Globus pallidus (tissue), 1 donor: ENCODE data around the gene IL4R.
"Not testable (repeated sequence)": the region's sequence is repeated elsewhere in the genome, so short reads cannot be mapped to it uniquely, and the experiment has no call there.

Source experiments
- DNase-seq: peaks from one replicate; pipeline ENCODE4 v3.0.0-alpha.2; 2015; ENCODE audit warnings: low spot score

IL4R gene

DNA sequence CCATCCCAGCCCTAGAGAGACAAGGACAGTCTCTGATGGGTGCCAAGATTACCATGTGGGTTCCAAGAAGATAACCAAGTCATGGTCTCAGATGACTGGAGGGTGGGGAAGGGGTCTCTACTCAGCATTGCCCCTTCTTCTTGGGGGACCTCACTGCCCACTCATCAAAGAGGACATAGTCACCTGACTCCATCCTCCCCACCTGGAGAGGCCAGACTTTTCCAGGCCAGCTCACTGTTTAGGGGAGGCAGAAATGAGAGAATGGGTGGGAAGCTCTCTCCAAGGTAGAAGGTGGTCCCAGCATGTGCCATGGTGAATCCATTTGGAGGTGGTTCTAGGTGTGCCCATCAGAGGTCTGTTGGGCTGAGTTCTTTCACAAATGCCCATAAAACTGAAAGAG is 67.5 kb downstream of the IL4R start:
- DNase-seq = no peak

GRCh38 chr16:27381974-27382855 is 68.4 kb downstream of the IL4R start:
- DNase-seq = no peak

DNA sequence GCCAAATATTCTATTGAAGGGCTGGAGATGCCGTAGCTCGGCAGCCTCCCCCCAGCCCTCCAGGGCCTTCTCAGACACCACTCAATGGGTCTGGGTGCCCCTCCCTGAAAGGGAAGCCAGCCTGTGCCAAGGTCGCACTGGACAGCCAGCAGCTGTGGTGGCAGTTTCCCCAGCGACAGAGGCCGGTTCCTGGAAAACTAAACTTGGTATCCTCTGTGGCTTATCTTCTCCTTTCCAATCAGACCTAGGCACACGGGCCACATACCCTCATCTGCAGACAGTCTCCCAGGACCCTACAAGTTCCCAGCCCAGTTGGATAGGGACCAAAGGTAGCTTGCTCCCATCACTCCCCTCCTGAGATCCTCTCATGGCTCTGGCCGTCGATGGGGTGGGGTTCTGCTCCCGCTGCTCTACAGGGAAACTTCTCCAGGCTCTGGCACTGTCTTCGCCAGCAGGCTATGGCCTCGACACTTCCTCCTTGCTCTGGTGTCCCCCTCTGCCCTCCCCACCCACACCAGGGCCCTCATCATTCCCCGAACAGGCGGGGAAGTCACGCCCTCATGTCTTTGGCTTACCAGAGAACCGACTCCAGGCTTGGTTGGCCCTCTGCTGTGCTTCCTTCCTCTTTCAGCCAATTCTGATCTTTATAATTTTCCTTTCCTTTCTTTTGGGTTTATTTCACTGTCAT is 69.9 kb downstream of the IL4R start:
- no peak for DNase-seq

- DNase-seq = no peak
These were observed 70.7 kb downstream of the IL4R start for GRCh38 chr16:27384425-27384824.

GRCh38 chr16:27385398-27385797 is 71.6 kb downstream of the IL4R start:
- DNase-seq = no peak

GRCh38 chr16:27386674-27387073 is 72.9 kb downstream of the IL4R start:
- DNase-seq = no peak

DNA sequence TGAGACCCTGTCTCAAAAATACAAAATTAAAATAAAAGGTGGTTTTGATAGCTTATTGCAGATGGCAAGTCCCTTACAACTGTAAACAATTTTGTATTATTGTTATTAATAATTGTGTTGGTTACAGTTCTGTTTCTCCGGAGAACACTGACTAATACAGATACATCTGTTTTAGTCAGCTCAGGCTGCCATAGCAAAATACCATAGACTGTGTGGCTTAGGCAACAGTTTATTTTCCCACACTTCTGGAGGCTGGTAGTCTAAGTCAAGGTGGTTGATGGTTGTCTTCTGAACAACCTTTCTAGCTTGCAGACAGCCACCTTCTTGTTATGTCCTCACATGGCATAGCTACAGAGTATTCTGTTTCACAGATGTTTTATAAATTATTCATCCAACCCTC is 74.0 kb downstream of the IL4R start:
- no peak for DNase-seq

DNA sequence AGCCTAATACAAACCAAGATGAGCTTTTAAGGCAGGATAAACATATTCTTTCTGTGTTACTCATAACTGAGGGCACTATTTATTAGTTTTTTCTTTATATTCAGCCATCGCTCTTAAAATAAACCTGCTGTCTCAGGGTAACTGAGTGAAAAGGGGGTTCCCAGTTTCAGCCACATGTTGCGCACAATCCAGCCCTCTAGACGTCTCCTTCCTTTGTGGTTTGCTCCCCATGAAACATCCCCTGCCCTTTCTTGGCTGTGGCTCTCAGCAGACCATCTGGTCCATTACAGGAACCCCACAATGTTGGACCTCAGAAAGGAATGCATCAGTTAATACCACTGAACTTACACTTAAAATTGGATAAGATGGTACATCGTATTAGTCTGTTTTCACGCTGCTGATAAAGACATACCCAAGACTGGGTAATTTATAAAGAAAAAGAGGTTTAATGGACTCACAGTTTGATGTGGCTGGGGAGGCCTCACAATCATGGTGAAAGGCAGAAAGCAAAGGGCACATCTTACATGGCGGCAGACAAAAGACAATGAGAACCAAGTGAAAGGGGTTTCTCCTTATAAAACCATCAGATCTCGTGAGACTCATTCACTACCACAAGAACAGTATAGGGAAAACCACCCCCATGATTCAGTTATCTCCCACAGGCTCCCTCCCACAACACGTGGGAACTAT is 75.6 kb downstream of the IL4R start:
- DNase-seq = no peak

- DNase-seq = no peak
These were observed 76.4 kb downstream of the IL4R start for GRCh38 chr16:27390151-27390550.

DNA sequence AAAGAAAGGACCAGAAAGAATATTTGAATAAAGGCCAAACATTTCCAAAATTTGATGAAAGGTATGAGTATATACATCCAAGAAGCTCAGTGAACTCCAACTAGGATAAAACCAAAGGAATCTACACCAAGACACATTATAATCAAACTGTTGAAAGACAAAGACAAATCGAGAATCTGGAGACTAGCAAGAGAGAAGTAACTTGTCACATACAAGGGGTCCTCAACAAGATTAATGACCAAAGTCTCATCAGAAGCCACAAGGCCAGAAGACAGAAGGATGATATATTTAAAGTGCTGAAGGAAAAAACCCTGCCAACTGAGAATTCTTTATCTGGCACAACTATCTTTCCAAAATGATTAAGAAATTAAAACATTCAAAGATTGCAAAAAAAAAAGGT is 78.9 kb downstream of the IL4R start:
- no peak for DNase-seq

DNA sequence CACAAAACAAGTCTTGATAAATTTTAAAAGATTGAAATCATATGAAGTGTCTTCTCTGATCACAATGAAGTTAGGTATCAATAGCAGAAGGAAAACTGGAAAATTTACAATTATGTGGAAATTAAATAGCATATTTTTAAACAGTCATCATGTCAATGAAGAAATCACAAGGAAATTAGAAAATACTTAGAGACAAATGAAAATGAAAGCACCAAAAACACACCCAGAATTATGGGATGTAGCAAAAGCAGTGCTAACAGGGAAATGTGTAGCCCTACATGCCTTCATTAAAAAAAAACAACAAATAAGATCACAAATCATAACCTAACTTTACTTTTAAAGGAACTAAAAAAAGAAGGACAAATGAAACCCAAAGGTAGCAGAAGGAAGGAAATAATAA is 80.7 kb downstream of the IL4R start:
- no peak for DNase-seq

DNA sequence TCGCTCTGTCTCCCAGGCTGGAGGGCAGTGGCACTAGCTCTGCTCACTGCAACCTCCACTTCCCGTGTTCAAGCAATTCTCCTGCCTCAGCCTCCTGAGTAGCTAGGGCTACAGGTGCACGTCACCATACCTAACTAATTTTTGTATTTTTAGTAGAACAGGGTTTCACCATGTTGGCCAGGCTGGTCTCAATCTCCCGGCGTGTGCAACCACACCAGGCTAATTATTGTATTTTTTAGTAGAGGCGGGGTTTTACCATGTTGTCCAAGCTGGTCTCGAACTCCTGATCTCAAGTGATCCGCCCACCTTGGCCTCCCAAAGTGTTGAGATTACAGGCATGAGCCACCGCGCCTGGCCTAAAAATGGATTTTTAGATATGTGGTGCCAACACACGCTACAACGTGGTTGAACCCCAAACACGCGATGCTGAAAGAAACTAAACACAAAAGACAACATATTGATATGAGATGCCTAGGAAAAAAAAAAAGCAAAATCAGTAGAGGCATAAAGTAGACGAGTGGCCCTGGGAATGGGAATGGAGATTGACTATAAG is 84.6 kb downstream of the IL4R start:
- DNase-seq = not testable (repeated sequence)

DNA sequence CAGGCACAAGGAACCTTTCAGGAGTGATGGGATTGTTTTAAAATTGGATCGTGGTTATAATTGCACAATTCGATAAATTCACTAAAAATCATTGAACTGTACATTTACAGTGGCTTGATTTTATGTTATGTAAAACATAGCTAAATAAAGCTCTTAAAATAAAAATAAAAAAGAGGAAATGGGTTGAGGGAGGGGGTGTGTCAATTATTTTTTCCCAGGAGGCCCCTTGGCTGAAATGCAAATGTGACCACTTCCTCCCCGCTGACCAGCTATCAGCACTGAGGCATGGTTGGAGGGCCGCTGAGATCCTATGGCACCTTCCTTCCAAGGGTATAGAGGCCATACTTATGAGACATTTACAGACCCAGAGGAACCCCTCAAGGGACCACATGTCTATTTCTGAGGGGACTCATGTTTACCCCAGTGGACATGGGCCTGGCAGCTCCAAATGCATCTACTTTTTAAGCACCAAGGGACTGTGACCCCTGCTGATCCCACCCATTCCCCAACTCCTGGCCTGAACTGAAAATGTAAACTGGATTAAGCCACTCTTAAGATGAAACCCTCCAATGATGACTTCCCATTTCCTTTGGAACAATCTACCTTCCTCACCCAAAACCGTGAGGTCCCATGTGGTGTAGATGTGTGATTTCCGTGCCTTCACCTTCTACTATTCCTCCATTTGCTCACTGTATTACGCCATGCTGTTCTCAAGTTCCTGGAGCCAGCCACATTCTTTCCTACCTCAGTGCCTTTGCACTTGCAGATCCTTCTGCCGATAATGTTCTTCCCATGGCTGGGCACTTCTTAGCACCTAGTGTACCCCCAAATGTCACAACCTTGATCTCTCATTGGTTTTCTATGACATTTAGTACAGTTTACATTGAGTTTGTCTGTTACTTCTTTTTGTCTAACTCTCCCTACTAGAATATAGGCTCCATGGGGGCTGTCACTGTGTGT is 85.4 kb downstream of the IL4R start:
- DNase-seq = no peak

DNA sequence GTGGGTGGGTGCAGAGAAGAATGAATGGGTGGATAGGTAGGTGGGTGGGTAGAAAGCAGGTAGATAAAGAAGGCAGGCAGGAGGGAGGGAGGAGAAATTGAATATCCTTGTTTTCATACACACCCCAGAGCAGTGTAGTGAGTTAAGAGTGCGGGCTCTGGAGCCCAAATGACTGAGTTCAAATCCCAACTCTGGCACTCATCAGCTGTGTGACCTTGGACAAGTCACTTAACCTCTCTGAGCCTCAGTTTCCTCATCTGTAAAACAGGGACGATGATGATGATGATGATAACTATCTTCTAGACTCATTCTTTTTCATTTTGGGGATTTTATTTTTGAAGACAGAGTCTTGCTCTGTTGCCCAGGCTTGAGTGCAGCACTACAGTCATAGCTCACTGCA is 86.2 kb downstream of the IL4R start:
- DNase-seq = no peak

DNA sequence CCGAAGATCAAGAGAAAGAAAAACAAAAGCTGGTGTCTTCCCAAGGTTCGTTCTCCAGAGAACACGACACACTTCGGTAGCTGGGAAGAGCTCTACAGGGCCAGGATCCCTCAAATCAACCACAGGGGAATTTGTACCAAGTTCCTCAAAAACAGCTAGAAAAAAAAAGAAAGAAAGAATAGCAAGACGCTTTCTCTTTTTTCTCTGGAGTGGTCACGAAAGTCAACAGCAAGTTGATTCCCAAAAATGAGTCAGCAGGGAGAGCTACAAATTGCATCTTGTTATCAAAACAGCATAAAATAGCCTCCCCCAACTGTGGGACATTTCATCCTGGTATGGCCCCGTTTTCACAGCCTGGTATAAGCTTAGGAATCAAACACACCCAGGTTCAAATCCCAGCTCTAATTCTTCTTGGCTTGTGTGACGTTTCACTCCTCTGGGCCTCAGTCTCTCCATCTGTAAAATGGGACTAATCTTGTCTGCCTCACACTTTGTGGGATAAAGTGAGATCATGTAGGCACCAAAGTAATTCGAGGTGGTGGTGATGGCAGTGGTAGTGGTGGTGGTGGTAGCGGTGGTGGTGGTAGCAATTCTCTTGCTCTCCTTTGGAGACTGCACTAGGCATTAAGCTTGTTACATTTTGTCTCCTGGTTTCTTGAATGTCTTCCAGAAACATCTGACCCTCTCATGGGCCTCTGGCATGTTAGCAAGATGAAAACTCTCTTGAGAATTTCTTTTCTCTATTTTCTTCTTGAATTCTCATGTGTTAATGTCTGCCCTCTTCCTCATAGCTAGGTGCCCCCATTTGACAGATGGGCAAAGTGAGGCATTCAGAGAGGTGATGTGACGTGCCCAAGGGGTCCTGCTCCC is 87.2 kb downstream of the IL4R start:
- no peak for DNase-seq

- peak; percentile 20 for DNase-seq
These were observed 88.2 kb downstream of the IL4R start, which contains the start of gene IL21R for GRCh38 chr16:27401768-27402568. IL21R (plus strand) TSS chr16:27402174; CDS start chr16:27430072, 27,898 bp downstream.

DNA sequence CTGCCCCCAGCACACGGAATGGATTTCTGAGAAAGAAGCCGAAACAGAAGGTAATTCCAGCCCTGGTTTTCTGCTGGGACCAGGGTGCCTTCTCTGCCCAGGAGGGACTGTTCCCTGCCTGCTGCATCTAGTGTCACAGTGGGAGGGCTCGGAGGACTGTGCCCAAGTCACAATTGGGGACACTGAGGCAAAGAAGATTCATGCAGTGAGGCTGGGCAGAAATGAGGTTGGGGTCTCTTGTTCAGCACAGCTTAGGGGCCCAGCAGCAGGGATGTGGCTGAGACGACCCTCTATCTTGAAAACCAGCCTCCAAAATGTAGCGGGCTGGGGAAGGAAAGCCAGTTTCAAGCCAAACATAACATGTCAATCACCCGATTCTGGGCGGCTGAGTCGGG is 88.8 kb downstream of the IL4R start:
- DNase-seq = no peak

DNA sequence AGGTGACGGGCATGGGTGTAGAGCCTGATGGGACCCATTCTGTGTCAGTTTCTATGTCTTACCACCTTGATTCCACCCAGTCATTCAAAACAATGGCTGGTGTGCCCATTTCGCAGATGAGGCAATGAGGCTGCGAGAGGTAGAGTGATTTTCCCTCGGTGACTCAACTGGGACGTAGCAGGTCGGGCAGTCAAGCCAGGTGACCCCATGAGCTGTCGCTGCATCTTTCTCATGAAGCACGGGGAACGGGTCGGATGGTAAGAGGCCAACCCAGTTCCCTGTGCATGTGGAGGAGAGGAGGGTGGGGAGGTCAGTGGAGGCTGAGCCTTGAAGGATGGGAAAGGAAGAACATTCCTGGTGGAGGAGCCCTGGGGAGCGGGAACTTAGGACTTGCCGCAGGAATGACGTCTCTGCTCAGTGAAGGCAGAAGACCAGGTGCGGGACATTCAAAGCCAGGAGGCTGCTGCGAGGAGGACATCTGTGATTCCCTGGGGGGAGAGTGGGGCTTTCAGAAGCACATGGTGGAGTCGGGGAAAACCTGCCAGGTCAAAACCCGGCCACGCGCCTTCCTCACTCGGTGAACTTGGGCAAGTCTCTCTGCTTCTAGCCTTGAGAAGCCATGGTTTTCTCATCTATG is 89.3 kb downstream of the IL4R start:
- DNase-seq = no peak

DNA sequence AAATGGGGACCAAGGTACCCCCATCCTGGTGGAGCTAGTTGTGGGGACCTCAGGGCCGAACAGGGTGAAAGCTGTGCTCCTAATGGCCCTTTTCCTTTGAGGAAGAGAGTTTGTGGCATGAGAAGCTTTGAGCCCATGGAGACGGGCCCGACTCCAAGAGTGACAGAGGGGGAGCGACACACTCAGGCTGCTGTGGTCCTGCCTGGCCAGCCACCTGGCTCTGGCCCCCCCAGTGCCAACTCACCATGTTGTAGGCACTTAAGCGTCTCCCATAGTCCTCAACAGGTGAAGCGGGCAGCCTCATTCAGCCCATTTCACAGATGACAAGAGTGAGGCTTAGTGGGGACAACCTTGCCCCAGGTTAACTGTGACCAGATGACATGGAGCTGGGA is 89.8 kb downstream of the IL4R start:
- DNase-seq = no peak
